Heart right ventricle (tissue), 16 donors: ENCODE results near the gene GALE. TPM values are rescaled to one million over a fixed set of nuclear protein-coding genes. Genes with fewer than 3 reads are reported as not detected.
"Not testable (repeated sequence)": the region's sequence is repeated elsewhere in the genome, so short reads cannot be mapped to it uniquely, and the experiment has no call there.

Source experiments
- ATAC-seq, 8 donors: fragments of 200-7000 bp; cut with Tn5 transposase; one replicate each; pipeline ENCODE4 v1.9.1; 2020; ENCODE audit warnings: mild to moderate bottlenecking in 8 of 8, moderate library complexity in 8 of 8, moderate number of reproducible peaks in 1 of 8
- DNase-seq, 2 donors: peaks; one replicate each; pipeline ENCODE4 v3.0.0-alpha.2; 2020
- H3K27ac ChIP-seq, 10 donors: fragments of 200-600 bp; sonication (generic) in 2 of 10; one replicate each; pipeline versions ENCODE4 v1.5.0 to v1.8.0; 2020 to 2022; ENCODE audit warnings: mild to moderate bottlenecking in 3 of 10
- H3K27me3 ChIP-seq, 7 donors: fragments of 200-600 bp; one replicate each; pipeline ENCODE4 v1.8.0; 2021 to 2022; ENCODE audit warnings: mild to moderate bottlenecking in 2 of 7
- H3K36me3 ChIP-seq, 9 donors: fragments of 200-600 bp; sonication (generic) in 1 of 9; one replicate each; pipeline versions ENCODE4 v1.5.0 to v1.8.0; 2020 to 2022; ENCODE audit warnings: mild to moderate bottlenecking in 2 of 9
- H3K4me1 ChIP-seq, 9 donors: fragments of 200-600 bp; sonication (generic) in 1 of 9; one replicate each; pipeline versions ENCODE4 v1.5.0 to v1.8.0; 2020 to 2022; ENCODE audit warnings: mild to moderate bottlenecking in 4 of 9
- H3K4me3 ChIP-seq, 10 donors: fragments of 200-600 bp; sonication (generic) in 2 of 10; one replicate each; pipeline versions ENCODE4 v1.5.0 to v1.8.0; 2020 to 2022; ENCODE audit warnings: mild to moderate bottlenecking in 7 of 10, moderate library complexity in 2 of 10
- H3K9me3 ChIP-seq, 11 donors: fragments of 200-600 bp in 10 of 11; sonication (generic) in 2 of 11; one replicate each; pipeline versions ENCODE4 v1.5.0 to v1.8.0; 2013 to 2022; ENCODE audit warnings: mild to moderate bottlenecking in 2 of 11, control low read depth in 1 of 11, moderate library complexity in 1 of 11
- CTCF ChIP-seq, 9 donors: fragments of 200-600 bp; sonication (generic) in 2 of 9; IDR thresholded peaks; one replicate each; pipeline versions ENCODE4 v1.5.0 to v1.8.0; 2021 to 2022; ENCODE audit warnings: antibody characterized with exemption in 9 of 9, mild to moderate bottlenecking in 5 of 9, moderate library complexity in 1 of 9
- WGBS, 2 donors: extraction: QIAGEN DNeasy Blood & Tissue Kit; methylation state at CpG; one replicate each; pipeline ENCODE4 v1.1.7; 2013; ENCODE audit warnings: inconsistent platforms in 1 of 2; 5-methylcytosine and 5-hydroxymethylcytosine counted together
- intact Hi-C, 10 donors: fragments of 100-400 bp; cut with DNase I; formaldehyde crosslinking; loops; one replicate each; pipeline versions ENCODE4 v1.11.1 to v1.14.2; 2022
- polyA plus RNA-seq, 2 donors: library from polyadenylated mRNA; stranded (reverse); fragments of 200-250 nt; gene quantifications; one replicate each; pipeline ENCODE4 v1.2.3, GENCODE V29; 2013
- total RNA-seq, 10 donors: library from RNA; stranded (reverse); fragmentation: NEBNext Ultra II Directional in 3 of 10; extraction: Animal tissue kit (Norgen Biotek cat#: 25700) in 3 of 10; gene quantifications; one replicate each; pipeline versions ENCODE4 v1.2.1 to v1.2.4, GENCODE V29; 2021 to 2023
- donor health status: Arrhythmogenic right ventricular cardiomyopathy.
- donor health status: ischemic (EF 13 %, LVEDD 7.1; RV severe dilation, severe dysfunction).
- donor health status: healthy with polysubstance abuse.
- donor health status: DM: no; HTN: yes; CAD: no.
- donor health status: DM: no; HTN: no; CAD: no.
- donor health status: ischemic (EF 25% LVEDD 6.9; RV normal size, moderate dysfunction).
- donor health status: ischemic (EF 25% LVEDD 5.7; RV mildly dilated, moderate dysfunction).
- donor health status: healthy.
- donor health status: DM: yes; HTN: yes; CAD: no.
- donor health status: Ischemic cardiomyopathy.
- donor health status: ischemic (EF 35%, LVEDD 5.7; RV mildly dilated, moderate dysfunction).
- donor health status: nonischemic (EF 11% LVEDD 7.7; RV severe dilation, severe dysfunction).
- donor health status: DM: yes; HTN: yes; CAD: no.
- donor health status: PGD.
- donor health status: ischemic (EF 29% LVEDD 5.4; RV normal size, mild dysfunction).
- donor health status: nonischemic (EF 23%, LVEDD 6.1; RV moderate dilation, normal function).

The GALE gene
- total and polyA plus RNA-seq, 12 donors, result 5.3 to 22.2 (median 8.3) TPM

GRCh38 chr1:23803674-23804073 lies 3.1 kb upstream of the GALE start:
- no peak for TF ChIP-seq CTCF (IDR thresholded peaks at IDR 0.05)
- DNase-seq (no peak), ATAC-seq (no peak)
- no peak overlapping the region for H3K27ac ChIP-seq
- no peaks in the 10 kb centered on the region for H3K9me3 ChIP-seq
- peaks cover 11 to 33% (median 22%) of the 10 kb centered on the region in 9 donors for H3K4me1 ChIP-seq
- no peak overlapping the region for H3K4me3 ChIP-seq
- intact Hi-C loops, result loop anchor here in 1 of 10 donors (10.0 kb wide), 1 partner anchor 61 kb away; the partner anchor contains the start of gene FUCA1
- no peaks in the 10 kb centered on the region for H3K27me3 ChIP-seq
- 92 to 93% methylated on average over 5 of the region's 5 CpGs for WGBS, 2 donors
- H3K36me3 ChIP-seq, result peaks cover 0 to 63% (median 0%) of the 10 kb centered on the region in 9 donors

- not testable (repeated sequence) for H3K27ac ChIP-seq, H3K9me3 ChIP-seq, H3K4me3 ChIP-seq, DNase-seq, H3K27me3 ChIP-seq, ATAC-seq
- peaks cover 0 to 56% (median 0%) of the 10 kb centered on the region in 9 donors for H3K36me3 ChIP-seq
- H3K4me1 ChIP-seq, result peaks cover 11 to 29% (median 22%) of the 10 kb centered on the region in 9 donors
- intact Hi-C loops, result loop anchor here in 1 of 10 donors (10.0 kb wide), 1 partner anchor 62 kb away; the partner anchor contains the start of gene FUCA1
- 94 to 99% methylated on average over 7 of the region's 7 CpGs for WGBS, 2 donors
Measured at GRCh38 chr1:23802809-23803342, 2.3 kb upstream of the GALE start.

GRCh38 chr1:23801876-23802275 lies 1.3 kb upstream of the GALE start:
- 69 to 70% methylated on average over 10 of the region's 10 CpGs for WGBS, 2 donors

GRCh38 chr1:23801338-23801748 lies 789 bp upstream of the GALE start:
- H3K9me3 ChIP-seq, result no peaks in the 10 kb centered on the region
- ATAC-seq, result peak in 1 of 8 donors; percentile 1
- peak overlapping the region; percentile 45 to 98 (median 89) for H3K4me3 ChIP-seq
- no peaks in the 10 kb centered on the region for H3K27me3 ChIP-seq
- peaks cover 0 to 54% (median 0%) of the 10 kb centered on the region in 9 donors for H3K36me3 ChIP-seq
- TF ChIP-seq CTCF (IDR thresholded peaks at IDR 0.05), result peak in 1 of 9 donors; percentile 5
- H3K4me1 ChIP-seq, result peaks cover 11 to 26% (median 22%) of the 10 kb centered on the region in 9 donors
- peak overlapping the region; percentile 78 to 98 (median 94) for H3K27ac ChIP-seq
- intact Hi-C loops, result loop anchor here in 1 of 10 donors (10.0 kb wide), 1 partner anchor 63 kb away; the partner anchor contains the start of gene FUCA1
- 21% methylated on average over 19 of the region's 19 CpGs for WGBS, 2 donors
- no peak for DNase-seq

More at GRCh38 chr1:23801876-23802275, 1.3 kb upstream of the GALE start:
- peak overlapping the region in 2 of 10 donors; percentile 96 to 97 for H3K27ac ChIP-seq
- ATAC-seq (no peak), DNase-seq (no peak)
- peaks cover 0 to 54% (median 0%) of the 10 kb centered on the region in 9 donors for H3K36me3 ChIP-seq
- peaks cover 11 to 26% (median 22%) of the 10 kb centered on the region in 9 donors for H3K4me1 ChIP-seq
- H3K4me3 ChIP-seq, result peak overlapping the region in 1 of 10 donors; percentile 84
- no peak for TF ChIP-seq CTCF (IDR thresholded peaks at IDR 0.05)
- no peaks in the 10 kb centered on the region for H3K9me3 ChIP-seq
- intact Hi-C loops, result loop anchor here in 1 of 10 donors (10.0 kb wide), 1 partner anchor 63 kb away; the partner anchor contains the start of gene FUCA1
- no peaks in the 10 kb centered on the region for H3K27me3 ChIP-seq
